GM06990 (cell line): ENCODE results near the gene ZNF236.

Experiments
- DNase-seq: peaks from one replicate; pipeline ENCODE4 v3.0.0-alpha.2; 2011; ENCODE audit not compliant: insufficient read length; ENCODE audit errors: extremely low read depth
- H3K27me3 ChIP-seq: replicated peaks from 2 replicates; pipeline ENCODE4 v1.6.0; 2011; ENCODE audit warnings: low read length; ENCODE audit not compliant: control insufficient read depth, insufficient read depth
- H3K36me3 ChIP-seq: 2 replicates; pipeline ENCODE4 v1.5.1; 2011; ENCODE audit warnings: low read length; ENCODE audit not compliant: control insufficient read depth, insufficient read depth
- H3K4me3 ChIP-seq: replicated peaks from 2 replicates; pipeline ENCODE4 v1.5.1; 2011; ENCODE audit warnings: low read depth, mild to moderate bottlenecking, control low read depth, low read length
- CTCF ChIP-seq: IDR thresholded peaks from 2 replicates; pipeline ENCODE4 v1.5.1; 2011; ENCODE audit warnings: low read length, control low read depth, mild to moderate bottlenecking, inconsistent platforms; ENCODE audit not compliant: insufficient read depth, poor library complexity, severe bottlenecking

The ZNF236 gene

GRCh38 chr18:76994086-76994654 lies 171.8 kb downstream of the ZNF236 start:
- DNase-seq, result no peak
- H3K27me3 ChIP-seq, result no peaks in the 10 kb centered on the region
- no peak overlapping the region for H3K4me3 ChIP-seq
- H3K36me3 ChIP-seq, result no peaks in the 10 kb centered on the region
- no peak for TF ChIP-seq CTCF

GRCh38 chr18:76995896-76996295 lies 173.5 kb downstream of the ZNF236 start:
- no peak for TF ChIP-seq CTCF
- no peaks in the 10 kb centered on the region for H3K27me3 ChIP-seq
- no peak overlapping the region for H3K4me3 ChIP-seq
- DNase-seq, result no peak
- H3K36me3 ChIP-seq, result no peaks in the 10 kb centered on the region

GRCh38 chr18:76996429-76996828 lies 174.1 kb downstream of the ZNF236 start:
- no peak overlapping the region for H3K4me3 ChIP-seq
- DNase-seq, result no peak
- no peaks in the 10 kb centered on the region for H3K27me3 ChIP-seq
- no peaks in the 10 kb centered on the region for H3K36me3 ChIP-seq
- no peak for TF ChIP-seq CTCF

GRCh38 chr18:76997951-76998808 lies 175.8 kb downstream of the ZNF236 start:
- no peak overlapping the region for H3K4me3 ChIP-seq
- no peak for DNase-seq
- no peaks in the 10 kb centered on the region for H3K27me3 ChIP-seq
- no peaks in the 10 kb centered on the region for H3K36me3 ChIP-seq
- no peak for TF ChIP-seq CTCF

GRCh38 chr18:76999077-76999476 lies 176.7 kb downstream of the ZNF236 start:
- no peaks in the 10 kb centered on the region for H3K27me3 ChIP-seq
- no peaks in the 10 kb centered on the region for H3K36me3 ChIP-seq
- no peak for DNase-seq
- H3K4me3 ChIP-seq, result no peak overlapping the region
- no peak for TF ChIP-seq CTCF

GRCh38 chr18:77000527-77000926 lies 178.2 kb downstream of the ZNF236 start:
- Histone ChIP-seq H3K27me3 (no peaks in the 10 kb centered on the region), H3K36me3 (no peaks in the 10 kb centered on the region), H3K4me3 (no peak overlapping the region)
- TF ChIP-seq CTCF, result peak; percentile 99
- no peak for DNase-seq
